HepG2 (cell line): Measurements from ENCODE around the gene UTS2R. TPM values are rescaled to one million over a fixed set of nuclear protein-coding genes. Genes with fewer than 3 reads are reported as not detected.

ENCODE experiments used
- ELF4 ChIP-seq: sonication (generic); formaldehyde crosslinking; IDR thresholded peaks from 2 replicates; pipeline ENCODE4 v1.5.0; 2020; ENCODE audit warnings: missing genetic modification reagents, mild to moderate bottlenecking, moderate library complexity, borderline replicate concordance
- GABPA ChIP-seq, 2 experiments: IDR thresholded peaks; 2 replicates each; pipeline ENCODE4 v1.6.1; 2011 to 2016; ENCODE audit warnings: low read depth in 2 of 2, low read length in 1 of 2, missing biosample characterization in 1 of 2, missing genetic modification characterization in 1 of 2
- GATAD1 ChIP-seq: IDR thresholded peaks from 2 replicates; pipeline ENCODE4 v1.6.1; 2016; ENCODE audit warnings: missing genetic modification reagents, missing compliant biosample characterization
- KMT2A ChIP-seq: sonication (generic); formaldehyde crosslinking; IDR thresholded peaks from 2 replicates; pipeline ENCODE4 v1.4.0; 2020; ENCODE audit warnings: missing genetic modification reagents
- MAF1 ChIP-seq: sonication (generic); formaldehyde crosslinking; IDR thresholded peaks from 2 replicates; pipeline ENCODE4 v1.5.0; 2020; ENCODE audit warnings: missing genetic modification reagents, borderline replicate concordance
- MIER3 ChIP-seq: IDR thresholded peaks from 2 replicates; pipeline ENCODE4 v1.6.1; 2016; ENCODE audit warnings: missing compliant biosample characterization, borderline replicate concordance
- NFKB2 ChIP-seq: sonication (generic); formaldehyde crosslinking; IDR thresholded peaks from 2 replicates; pipeline ENCODE4 v1.4.0; 2020; ENCODE audit warnings: missing genetic modification reagents, borderline replicate concordance
- NR2F6 ChIP-seq, 2 experiments: IDR thresholded peaks; 2 replicates each; pipeline ENCODE4 v1.6.1; 2016; ENCODE audit warnings: antibody characterized with exemption in 1 of 2, mild to moderate bottlenecking in 1 of 2
- ONECUT2 ChIP-seq: sonication (generic); formaldehyde crosslinking; IDR thresholded peaks from 2 replicates; pipeline ENCODE4 v1.4.0; 2020; ENCODE audit warnings: missing genetic modification reagents
- POLR2G ChIP-seq: fragments of 200-400 bp; formaldehyde crosslinking; IDR thresholded peaks from 2 replicates; pipeline ENCODE4 v1.6.1; 2018; ENCODE audit warnings: mild to moderate bottlenecking, low read depth, low read length, moderate library complexity
- RARG ChIP-seq: sonication (generic); formaldehyde crosslinking; IDR thresholded peaks from 2 replicates; pipeline ENCODE4 v1.4.0; 2020; ENCODE audit warnings: low read depth, mild to moderate bottlenecking, missing genetic modification reagents
- RBM22 ChIP-seq: fragments of 200-400 bp; formaldehyde crosslinking; optimal IDR thresholded peaks from 2 replicates; pipeline ENCODE3; 2017; ENCODE audit warnings: mild to moderate bottlenecking, low read length, moderate library complexity
- RNF219 ChIP-seq: sonication (generic); formaldehyde crosslinking; IDR thresholded peaks from 2 replicates; pipeline ENCODE4 v1.5.0; 2020; ENCODE audit warnings: mild to moderate bottlenecking, missing genetic modification reagents
- SP1 ChIP-seq, 2 experiments: fragments of 450-650 bp in 1 of 2; sonication (generic) in 1 of 2; formaldehyde crosslinking in 1 of 2; IDR thresholded peaks; 2 replicates each; pipeline versions ENCODE4 v1.4.0 to v1.6.1; 2016 to 2020; ENCODE audit warnings: missing genetic modification reagents in 1 of 2
- STAT5B ChIP-seq: sonication (generic); formaldehyde crosslinking; IDR thresholded peaks from 2 replicates; pipeline ENCODE4 v1.4.0; 2020; ENCODE audit warnings: missing genetic modification reagents
- ZMYM3 ChIP-seq: sonication (generic); formaldehyde crosslinking; IDR thresholded peaks from 2 replicates; pipeline ENCODE4 v1.5.1; 2020; ENCODE audit warnings: mild to moderate bottlenecking, missing genetic modification reagents
- ZNF333 ChIP-seq: sonication (generic); formaldehyde crosslinking; IDR thresholded peaks from 2 replicates; pipeline ENCODE4 v1.4.0; 2020; ENCODE audit warnings: mild to moderate bottlenecking, missing genetic modification reagents, borderline replicate concordance
- ZNF350 ChIP-seq: sonication (generic); formaldehyde crosslinking; IDR thresholded peaks from 2 replicates; pipeline ENCODE4 v1.4.0; 2020; ENCODE audit warnings: mild to moderate bottlenecking, low read depth, missing genetic modification reagents, borderline replicate concordance
- polyA plus RNA-seq, 8 experiments: library from polyadenylated mRNA; depleted of rRNA in 3 of 8; stranded (reverse) in 7 of 8; unstranded in 1 of 8; fragments of >200 nt; fragmentation: Illumina TruSeq in 4 of 8; extraction: Trizol in 4 of 8; gene quantifications; 2 replicates each; pipeline versions ENCODE4 v1.2.1 to v1.2.3, GENCODE V29; 2011 to 2016; ENCODE audit warnings: low read depth in 4 of 8, missing spikeins in 1 of 8, mixed read lengths in 1 of 8; ENCODE audit not compliant: insufficient read depth in 1 of 8
- total RNA-seq, 5 experiments: library from RNA; depleted of rRNA; stranded (reverse); fragments of >200 nt; fragmentation: Illumina TruSeq; extraction: Trizol; gene quantifications; 2 replicates each; pipeline ENCODE4 v1.2.3, GENCODE V29; 2016; ENCODE audit warnings: low read depth in 1 of 5
- TF ChIP-seq, protein P1 (sequence below): IDR thresholded peaks from 2 replicates; pipeline ENCODE4 v1.4.0; 2020; ENCODE audit warnings: mild to moderate bottlenecking, missing genetic modification reagents
- TF ChIP-seq, protein P2 (sequence below): sonication (generic); formaldehyde crosslinking; IDR thresholded peaks from 2 replicates; pipeline ENCODE4 v1.8.1; 2023; ENCODE audit warnings: mild to moderate bottlenecking, missing genetic modification reagents, borderline replicate concordance

Gene UTS2R
- total and polyA plus RNA-seq, 2 of the 13 experiments (the other 11 are each of a cell fraction or from before 2014, with no cell fraction given): 0.13 to 0.15 TPM

DNA sequence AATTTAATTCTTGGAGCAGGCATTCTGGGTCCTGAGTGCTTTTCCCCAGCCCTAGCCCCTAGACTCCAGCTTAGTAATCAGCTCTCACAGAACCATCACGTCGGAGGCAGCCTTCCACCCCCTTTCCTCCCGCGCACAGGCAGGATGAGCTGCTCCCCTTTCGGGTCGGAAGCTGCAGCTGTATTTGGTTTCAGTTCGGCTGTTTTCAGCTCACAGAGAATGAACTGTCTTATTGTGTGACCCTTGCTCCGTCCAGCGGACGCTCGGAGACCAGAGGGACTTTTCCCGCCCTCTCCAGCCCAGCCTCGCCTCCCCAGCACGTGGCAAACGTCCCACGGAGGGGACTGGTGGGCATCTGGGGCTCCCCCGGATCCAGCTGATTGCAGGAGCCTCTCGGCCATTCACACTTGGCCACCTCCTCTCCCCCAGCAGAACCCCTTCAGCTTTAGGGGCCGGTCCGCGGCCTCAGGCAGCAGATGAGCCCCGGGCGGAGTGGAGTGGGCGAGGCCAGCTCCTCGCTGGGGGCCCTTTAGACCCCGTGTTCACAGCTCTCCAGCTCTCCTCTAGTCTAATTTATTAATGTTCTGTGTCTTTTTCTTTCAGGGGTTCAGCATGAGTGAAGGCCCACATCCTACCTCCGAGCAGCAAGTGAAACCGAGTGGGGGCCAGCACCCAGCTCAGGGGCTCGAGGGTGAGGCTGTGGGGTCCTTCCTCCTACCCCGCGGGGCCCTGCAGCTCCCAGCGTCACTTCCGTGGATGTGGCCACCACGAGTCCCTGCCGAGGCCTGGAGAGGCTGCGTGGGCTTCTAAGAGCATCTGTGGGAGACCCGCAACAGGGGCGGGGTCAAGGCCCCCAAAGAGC is 863 bp upstream of the UTS2R start (continued):
- TF ChIP-seq RNF219 (CRISPR knock-in tag): no peak
- peak; percentile 62; the same call in 1 of the 2 replicates for TF ChIP-seq MAF1
- TF ChIP-seq, protein P1, sequence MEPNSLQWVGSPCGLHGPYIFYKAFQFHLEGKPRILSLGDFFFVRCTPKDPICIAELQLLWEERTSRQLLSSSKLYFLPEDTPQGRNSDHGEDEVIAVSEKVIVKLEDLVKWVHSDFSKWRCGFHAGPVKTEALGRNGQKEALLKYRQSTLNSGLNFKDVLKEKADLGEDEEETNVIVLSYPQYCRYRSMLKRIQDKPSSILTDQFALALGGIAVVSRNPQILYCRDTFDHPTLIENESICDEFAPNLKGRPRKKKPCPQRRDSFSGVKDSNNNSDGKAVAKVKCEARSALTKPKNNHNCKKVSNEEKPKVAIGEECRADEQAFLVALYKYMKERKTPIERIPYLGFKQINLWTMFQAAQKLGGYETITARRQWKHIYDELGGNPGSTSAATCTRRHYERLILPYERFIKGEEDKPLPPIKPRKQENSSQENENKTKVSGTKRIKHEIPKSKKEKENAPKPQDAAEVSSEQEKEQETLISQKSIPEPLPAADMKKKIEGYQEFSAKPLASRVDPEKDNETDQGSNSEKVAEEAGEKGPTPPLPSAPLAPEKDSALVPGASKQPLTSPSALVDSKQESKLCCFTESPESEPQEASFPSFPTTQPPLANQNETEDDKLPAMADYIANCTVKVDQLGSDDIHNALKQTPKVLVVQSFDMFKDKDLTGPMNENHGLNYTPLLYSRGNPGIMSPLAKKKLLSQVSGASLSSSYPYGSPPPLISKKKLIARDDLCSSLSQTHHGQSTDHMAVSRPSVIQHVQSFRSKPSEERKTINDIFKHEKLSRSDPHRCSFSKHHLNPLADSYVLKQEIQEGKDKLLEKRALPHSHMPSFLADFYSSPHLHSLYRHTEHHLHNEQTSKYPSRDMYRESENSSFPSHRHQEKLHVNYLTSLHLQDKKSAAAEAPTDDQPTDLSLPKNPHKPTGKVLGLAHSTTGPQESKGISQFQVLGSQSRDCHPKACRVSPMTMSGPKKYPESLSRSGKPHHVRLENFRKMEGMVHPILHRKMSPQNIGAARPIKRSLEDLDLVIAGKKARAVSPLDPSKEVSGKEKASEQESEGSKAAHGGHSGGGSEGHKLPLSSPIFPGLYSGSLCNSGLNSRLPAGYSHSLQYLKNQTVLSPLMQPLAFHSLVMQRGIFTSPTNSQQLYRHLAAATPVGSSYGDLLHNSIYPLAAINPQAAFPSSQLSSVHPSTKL: peak; percentile 73
- no peak for TF ChIP-seq RBM22
- peak; percentile 54; the same call in 1 of the 2 replicates for TF ChIP-seq ZMYM3
- TF ChIP-seq STAT5B (CRISPR knock-in tag): no peak
- TF ChIP-seq GATAD1 (CRISPR knock-in tag): peak; percentile 56; the same call in 1 of the 2 replicates
- peak; percentile 32; the same call in 1 of the 2 replicates for TF ChIP-seq NR2F6 (IDR thresholded peaks at IDR 0.05)
- TF ChIP-seq NR2F6 (CRISPR knock-in tag; IDR thresholded peaks at IDR 0.05): peak; percentile 77
- peak; percentile 79 for TF ChIP-seq ZNF350 (CRISPR knock-in tag)
- peak; percentile 69 for TF ChIP-seq KMT2A (CRISPR knock-in tag)
- no peak for TF ChIP-seq GABPA (IDR thresholded peaks at IDR 0.05; ENCODE audit: low read depth, low read length)
- no peak for TF ChIP-seq GABPA (CRISPR knock-in tag; IDR thresholded peaks at IDR 0.05; ENCODE audit: low read depth)
- peak; percentile 55; the same call in 1 of the 2 replicates for TF ChIP-seq MIER3 (CRISPR knock-in tag)
- peak; percentile 35; the same call in 1 of the 2 replicates for TF ChIP-seq ELF4 (CRISPR knock-in tag)
- TF ChIP-seq, protein P2, sequence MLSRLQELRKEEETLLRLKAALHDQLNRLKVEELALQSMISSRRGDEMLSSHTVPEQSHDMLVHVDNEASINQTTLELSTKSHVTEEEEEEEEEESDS: no peak
- TF ChIP-seq NFKB2 (CRISPR knock-in tag): peak; percentile 100
- no peak for TF ChIP-seq SP1 (IDR thresholded peaks at IDR 0.05)
- TF ChIP-seq SP1 (CRISPR knock-in tag; IDR thresholded peaks at IDR 0.05): no peak
- TF ChIP-seq ONECUT2: peak; percentile 70; the same call in 1 of the 2 replicates
- 0 out of 2 replicates have a peak, but pooled peaks have one; percentile 44 for TF ChIP-seq RARG (CRISPR knock-in tag)
- peak; percentile 64; the same call in 1 of the 2 replicates for TF ChIP-seq ZNF333 (CRISPR knock-in tag)
- TF ChIP-seq POLR2G: no peak
